Activated CD8-positive, alpha-beta memory T cell treated with anti-CD3 and anti-CD28 coated beads for 1 hour (primary cell): ENCODE data around the gene FOXA3.
A peak's percentile ranks its signal among the peaks of the same experiment; 100 is the strongest.

Source experiments
- DNase-seq, 2 donors: peaks; one replicate each; pipeline ENCODE4 v3.0.0-alpha.2; 2020; ENCODE audit warnings: low read depth in 1 of 2; ENCODE audit errors: extremely low read depth in 1 of 2

FOXA3 gene

GRCh38 chr19:45872095-45872919 is 8.2 kb downstream of the FOXA3 start:
- no peak for DNase-seq

- DNase-seq = no peak
Observed at GRCh38 chr19:45873219-45873772, 9.2 kb downstream of the FOXA3 start.

GRCh38 chr19:45874620-45874966 is 10.5 kb downstream of the FOXA3 start:
- DNase-seq = no peak

- no peak for DNase-seq
Observed at GRCh38 chr19:45876161-45876410, 12.0 kb downstream of the FOXA3 start.

GRCh38 chr19:45876411-45877197 is 12.5 kb downstream of the FOXA3 start:
- DNase-seq = no peak

- DNase-seq = no peak
Observed at GRCh38 chr19:45878043-45878794, 14.1 kb downstream of the FOXA3 start.

- no peak for DNase-seq
Observed at GRCh38 chr19:45879055-45879454, 14.9 kb downstream of the FOXA3 start.

GRCh38 chr19:45879971-45880370 is 15.8 kb downstream of the FOXA3 start:
- DNase-seq = no peak

GRCh38 chr19:45881082-45881908 is 17.2 kb downstream of the FOXA3 start:
- no peak for DNase-seq

GRCh38 chr19:45881909-45882528 is 17.9 kb downstream of the FOXA3 start:
- no peak for DNase-seq

- DNase-seq = peak; percentile 42 to 65
Observed at GRCh38 chr19:45882652-45883585, 18.8 kb downstream of the FOXA3 start.

GRCh38 chr19:45883586-45883880 is 19.4 kb downstream of the FOXA3 start:
- DNase-seq = no peak

- no peak for DNase-seq
Observed at GRCh38 chr19:45883881-45884681, 20.0 kb downstream of the FOXA3 start.

- no peak for DNase-seq
Observed at GRCh38 chr19:45884682-45885555, 20.8 kb downstream of the FOXA3 start.

GRCh38 chr19:45885556-45886426 is 21.7 kb downstream of the FOXA3 start, which contains the start of gene IRF2BP1:
Gene IRF2BP1 (minus strand): TSS chr19:45886141. CDS start chr19:45885774, 367 bp downstream.
- DNase-seq = peak; percentile 73 to 75

- peak; percentile 76 to 79 for DNase-seq
Observed at GRCh38 chr19:45886427-45887199, 22.5 kb downstream of the FOXA3 start.
